HG03139 (cell line): Measurements from ENCODE around the gene GPR176.

Experiments used
- ATAC-seq: cut with Tn5 transposase; IDR thresholded peaks from one replicate; pipeline ENCODE4 v1.9.1; 2021; ENCODE audit not compliant: unreplicated experiment

Gene GPR176

DNA sequence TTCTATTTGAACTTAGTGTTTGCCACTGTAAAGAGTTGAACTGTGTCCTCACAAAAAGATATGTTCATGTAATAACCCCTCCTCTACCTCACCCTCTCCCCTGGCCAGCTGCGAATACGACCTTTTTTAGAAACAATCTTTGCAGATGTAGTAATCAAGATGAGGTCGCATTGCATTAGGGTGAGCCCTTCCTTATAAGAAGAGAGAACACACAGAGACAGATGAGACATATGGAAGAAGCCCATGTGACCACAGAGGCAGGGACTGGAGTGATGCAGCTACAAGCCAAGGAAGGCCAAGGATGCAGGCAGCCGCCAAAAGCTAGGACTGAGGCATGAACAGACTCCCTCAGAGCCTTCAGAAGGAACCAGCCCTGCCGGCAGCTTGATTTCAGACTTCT, 27.6 kb downstream of the GPR176 start:
- no peak for ATAC-seq

DNA sequence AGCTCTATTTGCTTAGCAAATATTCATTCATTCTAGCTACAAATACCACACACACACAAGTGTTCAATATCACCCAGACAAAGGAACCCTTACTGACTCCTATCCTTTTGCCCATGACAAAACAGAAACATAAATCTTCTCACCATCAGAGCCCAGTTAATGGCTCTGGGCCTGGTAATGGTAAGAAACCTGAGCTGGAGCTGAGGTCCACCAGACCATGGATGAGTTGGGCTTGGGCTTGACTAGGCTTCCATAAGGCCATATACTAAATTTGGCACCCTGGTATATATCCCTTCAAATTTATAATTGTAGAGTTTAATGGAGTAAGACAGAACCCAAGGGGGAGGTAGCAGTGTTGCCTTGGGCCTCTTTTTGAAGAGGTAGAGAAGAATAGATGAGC, 29.4 kb downstream of the GPR176 start:
- no peak for ATAC-seq

DNA sequence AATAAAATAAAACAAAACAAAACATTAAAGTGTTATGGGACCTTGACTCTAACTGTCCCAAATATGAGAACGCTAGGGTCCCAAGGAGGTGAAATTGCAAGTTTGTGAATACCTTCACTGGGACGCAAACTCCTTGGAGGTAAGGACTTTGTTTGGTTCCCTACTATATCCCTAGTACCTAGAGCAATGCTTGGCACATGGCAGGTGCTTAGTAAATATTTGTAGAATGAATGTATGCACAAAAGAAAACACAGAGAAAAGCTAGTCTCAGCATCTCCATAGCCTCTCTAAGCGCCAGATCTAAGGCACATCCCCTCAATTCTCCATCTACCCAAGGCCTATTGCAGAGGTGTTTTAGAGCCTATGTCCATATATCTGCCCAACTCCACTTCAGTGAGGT, 30.5 kb downstream of the GPR176 start:
- ATAC-seq, result no peak

DNA sequence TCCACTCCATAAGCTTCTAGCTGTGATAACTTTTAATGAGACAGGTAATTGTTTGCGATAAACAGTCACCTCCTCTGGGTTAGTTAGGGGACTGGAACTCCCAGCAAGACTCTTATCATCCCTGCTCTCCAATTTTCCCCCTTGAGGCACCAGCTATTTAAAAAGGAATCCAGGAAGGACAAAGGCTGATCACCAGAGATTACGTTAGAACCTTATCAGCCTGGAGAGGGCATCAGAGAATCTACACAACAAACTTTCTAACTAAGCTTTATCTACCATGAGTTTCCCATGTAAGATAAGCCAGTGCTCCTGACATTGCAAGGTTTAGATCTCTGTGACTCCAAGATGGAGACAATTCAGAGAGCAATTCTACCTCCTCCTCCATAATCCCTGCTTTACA, 31.3 kb downstream of the GPR176 start:
- no peak for ATAC-seq

DNA sequence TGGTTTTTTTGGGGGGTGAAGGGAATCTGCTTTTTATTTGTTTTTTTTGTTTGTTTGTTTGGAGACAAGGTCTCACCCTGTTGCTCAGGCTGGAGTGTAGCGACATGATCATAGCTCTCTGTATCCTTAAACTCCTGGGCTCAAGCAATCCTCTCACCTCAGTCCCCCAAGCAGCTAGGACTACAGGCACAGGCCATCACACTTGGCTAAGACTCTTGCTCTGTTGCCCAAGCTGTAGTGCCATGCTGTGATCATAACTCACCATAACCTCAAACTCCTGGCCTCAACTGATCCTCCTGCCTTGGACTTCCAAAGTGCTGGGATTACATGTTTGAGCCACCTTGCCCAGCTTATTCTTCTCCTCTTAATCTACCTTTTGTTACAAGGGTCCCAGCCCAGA, 31.8 kb downstream of the GPR176 start:
- no peak for ATAC-seq

DNA sequence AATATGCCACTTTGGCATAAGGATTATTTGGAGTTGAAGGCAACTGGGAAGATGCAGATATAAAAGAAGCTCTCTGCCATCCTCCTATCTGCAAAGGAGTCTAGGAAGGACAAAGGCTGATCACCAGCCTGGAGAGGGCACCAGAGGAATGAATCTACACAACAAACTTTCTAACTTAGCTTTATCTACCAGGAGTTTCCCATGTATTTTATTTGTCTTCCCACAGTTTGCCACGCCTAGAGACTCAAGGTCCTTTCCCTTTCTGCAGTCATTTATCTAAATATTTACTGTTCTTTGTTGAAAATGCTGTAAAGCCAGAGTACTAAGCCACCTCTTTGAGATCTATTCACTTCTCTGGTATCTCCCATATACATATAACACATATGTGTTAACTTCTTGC, 32.2 kb downstream of the GPR176 start:
- no peak for ATAC-seq

DNA sequence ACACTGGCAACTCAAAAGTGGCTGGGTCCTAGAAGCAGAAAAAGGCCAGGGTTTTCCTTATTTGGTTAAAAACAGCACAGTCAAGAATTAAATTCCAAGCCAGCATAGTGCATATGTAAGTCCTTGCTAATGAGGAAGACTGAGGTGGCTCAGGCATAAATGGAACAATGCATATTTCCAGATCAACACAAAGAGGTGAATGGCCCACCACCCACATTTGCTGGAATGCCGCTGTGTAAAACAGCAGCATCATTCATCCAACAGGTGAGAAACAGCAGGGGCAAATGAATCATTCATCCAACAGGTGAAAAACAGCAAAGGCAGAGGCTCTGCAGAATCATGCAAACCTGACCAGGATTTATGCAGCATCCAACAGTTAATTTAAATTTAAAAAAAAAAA, 32.9 kb downstream of the GPR176 start:
- no peak for ATAC-seq

DNA sequence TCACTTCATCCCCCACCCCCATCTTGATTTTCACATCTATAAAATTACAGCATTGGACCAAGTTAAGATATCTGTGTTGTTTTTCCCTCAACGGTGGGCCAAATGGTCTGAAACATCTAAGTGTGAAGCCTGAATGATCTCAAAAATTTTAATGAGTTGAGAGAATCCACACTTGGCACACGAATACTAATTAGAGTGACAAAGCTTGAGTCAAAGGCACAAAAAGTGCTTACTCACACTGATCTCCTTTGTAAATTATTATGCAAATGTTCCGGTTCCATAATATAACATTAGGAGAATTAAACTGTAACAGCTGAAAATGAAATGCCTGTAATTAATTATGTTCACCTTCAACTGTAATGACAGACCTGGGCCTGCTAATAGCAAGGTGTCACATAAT, 33.6 kb downstream of the GPR176 start:
- no peak for ATAC-seq

DNA sequence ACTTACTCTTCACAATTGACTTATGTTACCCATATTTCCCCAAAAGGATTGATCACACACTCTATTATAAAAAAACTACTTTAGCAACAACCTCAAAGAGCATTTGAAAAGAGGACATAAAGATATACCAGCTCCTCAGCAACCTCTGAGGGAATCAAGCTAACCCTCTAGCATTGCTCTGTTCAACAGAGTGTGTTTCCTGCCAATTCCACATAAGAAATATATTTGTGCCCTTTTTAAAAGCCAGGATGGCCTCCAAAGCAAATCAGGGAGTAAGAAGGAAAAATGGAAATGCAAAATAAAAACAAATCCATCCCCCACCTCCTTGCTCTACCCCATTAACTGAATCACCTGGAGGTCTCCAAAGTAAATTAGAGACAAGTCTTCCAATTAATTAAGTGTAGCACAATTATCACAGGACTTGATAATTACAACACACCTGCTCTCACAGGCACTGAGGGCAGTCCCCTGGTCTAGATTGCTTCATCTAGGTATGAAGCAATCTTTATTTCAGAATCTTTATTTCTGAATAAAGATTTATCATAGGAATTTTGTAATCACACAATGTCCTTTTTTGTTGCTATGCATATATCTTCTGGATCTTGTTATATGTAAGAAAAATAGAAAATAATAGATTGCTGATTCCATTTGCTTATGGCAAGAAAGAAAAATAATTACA, 34.8 kb downstream of the GPR176 start:
- no peak for ATAC-seq

DNA sequence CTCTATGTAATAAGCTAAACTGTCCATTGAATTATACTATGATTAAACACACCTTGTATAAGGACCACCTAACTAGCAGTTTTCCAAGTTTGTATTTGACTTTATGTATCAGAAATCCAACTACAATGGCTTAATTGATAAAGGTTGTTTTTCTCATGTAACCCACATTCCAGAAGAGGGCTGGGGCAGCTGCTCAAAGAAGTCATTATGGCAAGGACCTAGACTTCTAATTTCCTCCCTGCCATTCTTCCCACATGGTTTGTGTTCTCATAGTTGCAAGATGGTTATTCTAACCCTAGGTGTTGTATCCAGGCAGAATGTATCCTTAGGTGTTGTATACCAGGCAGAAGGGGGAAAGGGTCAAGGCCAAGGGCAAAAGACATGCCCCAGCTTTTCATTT, 35.7 kb downstream of the GPR176 start:
- no peak for ATAC-seq

DNA sequence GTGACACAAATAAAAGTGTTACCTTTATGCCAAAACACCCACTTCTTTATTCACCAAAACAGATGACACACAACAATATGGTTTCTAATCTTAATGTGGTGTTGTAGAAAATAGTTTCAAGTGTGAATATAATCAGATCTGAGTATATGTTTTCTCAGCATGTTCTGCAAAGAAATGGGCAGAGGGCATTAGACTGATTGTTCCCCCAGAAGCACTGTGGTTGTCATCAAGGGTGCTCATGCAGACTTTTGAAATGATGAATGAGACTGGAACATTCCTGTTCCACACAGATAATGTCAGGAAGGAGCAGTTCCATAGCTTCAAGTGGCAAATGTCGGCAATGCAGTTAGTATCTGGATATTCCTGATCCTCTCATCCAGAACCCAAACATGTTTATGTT, 37.5 kb downstream of the GPR176 start:
- ATAC-seq, result no peak

DNA sequence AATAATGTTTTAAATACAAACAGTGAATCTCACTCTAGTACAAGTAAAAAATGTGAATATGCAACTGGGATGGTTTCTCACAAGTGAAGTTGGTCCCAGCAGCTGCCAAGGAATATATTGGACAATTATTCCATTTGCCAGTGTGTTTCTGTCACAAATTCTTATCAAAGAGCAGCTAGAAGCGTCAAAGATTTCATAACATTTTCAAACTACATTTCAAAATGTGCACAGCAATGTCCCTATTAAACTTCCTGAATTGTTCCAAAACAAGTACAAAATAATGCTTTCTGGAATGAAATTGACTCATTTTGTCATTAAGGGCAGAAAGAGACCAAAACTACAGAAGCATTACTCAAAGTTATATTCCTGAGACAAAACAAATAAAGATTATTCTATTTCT, 38.3 kb downstream of the GPR176 start:
- ATAC-seq, result no peak

DNA sequence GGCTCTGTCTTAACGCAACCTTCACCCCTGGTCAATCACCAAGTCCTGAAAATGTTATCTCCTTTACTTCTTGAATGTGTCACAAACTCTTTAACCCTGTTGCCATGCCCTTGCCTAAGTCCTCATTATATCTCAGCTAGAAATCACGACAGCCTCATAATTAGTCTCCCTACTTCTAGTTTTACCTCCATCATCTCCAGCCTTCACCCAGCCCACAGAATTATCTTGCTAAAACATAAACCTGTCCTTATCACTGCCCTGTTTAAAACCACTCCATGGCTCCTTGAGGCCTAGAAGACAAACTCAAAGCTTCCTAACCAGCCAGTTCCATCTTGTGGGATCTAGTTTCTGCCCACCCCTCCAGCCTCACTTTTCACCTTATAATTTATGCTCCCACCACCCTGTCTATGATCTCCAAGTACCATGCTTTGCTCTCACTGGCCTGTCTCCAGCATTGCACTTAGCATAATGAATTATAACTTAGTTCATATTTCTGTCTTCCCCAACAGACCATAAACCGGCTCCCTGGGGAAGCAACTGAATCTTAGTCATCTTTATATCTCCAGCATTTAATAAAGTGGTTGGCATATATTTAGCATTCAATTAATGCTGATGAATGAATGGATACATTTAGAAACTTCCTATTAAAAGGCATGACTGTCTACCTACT, 39.2 kb downstream of the GPR176 start:
- no peak for ATAC-seq

DNA sequence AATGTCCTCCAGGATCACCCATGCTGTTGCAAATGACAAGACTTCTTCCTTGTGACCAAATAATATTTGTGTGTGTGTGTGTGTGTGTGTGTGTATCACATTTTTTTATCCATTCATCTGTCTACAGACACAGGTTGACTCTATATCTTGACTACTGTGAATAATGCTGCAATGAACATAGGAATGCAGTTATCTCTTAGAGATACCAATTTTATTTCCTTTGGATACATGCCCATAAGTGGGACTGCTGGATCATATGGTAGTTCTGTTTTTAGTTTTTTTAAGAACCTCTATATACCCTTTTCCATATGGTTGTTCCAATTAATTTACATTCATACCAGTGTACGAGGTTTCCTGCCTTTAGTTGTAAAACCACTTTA, 41.7 kb downstream of the GPR176 start:
- no peak for ATAC-seq

DNA sequence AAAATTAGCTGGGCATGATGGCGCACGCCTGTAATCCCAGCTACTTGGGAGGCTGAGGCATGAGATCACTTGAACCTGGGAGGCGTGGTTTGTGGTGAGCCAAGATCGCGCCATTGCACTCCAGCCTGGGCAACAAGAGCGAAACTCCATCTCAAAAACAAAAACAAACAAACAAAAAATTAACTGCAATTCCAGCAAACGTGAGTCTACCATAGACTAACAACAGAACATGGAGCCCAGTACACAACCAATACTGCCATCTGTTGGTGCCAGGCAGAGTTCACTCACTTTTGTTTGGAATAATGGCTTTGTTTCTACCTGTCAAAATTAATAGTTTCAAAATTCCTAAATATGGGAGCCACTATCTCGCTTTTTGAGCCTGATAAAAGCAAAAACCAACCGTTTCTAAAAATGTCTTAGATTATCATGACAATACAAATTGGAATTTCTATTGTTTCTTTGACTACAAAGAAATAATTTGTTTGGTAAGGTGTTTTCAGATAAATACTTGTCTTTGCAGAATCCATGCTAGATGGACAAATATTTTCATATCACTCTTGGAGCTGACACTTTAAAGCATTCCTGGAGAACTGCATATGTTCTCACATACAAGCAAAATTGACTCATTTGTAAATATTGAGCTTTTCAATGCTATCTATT, 45.0 kb downstream of the GPR176 start:
- ATAC-seq, result no peak

DNA sequence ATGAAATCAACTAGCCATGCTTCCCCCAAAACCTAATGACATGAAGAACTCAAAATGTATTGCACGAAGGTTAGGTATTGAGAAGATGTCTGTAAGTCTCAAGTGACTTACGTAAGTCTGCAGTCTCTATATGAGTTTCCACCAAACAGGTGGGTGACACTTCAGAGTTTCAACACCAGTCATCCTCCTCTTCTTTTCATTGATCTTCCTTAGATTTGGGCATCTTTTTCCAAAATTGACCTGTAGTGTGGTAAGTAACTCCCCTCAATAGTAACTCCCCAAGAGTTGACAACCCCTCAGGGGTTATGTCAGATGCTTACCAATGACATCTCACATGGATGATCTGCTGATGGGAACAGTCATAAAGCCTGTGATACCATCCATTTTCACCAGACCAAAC, 46.1 kb downstream of the GPR176 start:
- ATAC-seq, result no peak

DNA sequence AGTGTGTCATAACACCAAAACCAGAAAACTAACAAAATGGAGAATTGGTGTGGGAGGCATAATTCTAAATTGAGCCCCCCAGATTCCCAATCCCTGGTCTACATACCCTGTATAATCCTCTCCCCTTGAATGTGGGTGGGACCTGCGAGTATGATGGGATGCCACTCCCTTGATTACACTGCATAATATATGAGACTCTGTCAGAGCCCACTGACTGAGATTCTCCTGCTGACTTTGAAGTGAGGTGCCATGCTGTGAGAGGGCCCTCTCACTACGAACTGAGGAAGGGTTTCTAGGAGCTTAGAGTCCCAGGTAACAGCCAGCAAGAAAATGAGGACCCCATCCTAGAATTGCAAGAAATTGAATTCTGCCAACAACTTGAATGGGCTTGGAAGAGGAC, 49.5 kb downstream of the GPR176 start:
- ATAC-seq, result no peak

DNA sequence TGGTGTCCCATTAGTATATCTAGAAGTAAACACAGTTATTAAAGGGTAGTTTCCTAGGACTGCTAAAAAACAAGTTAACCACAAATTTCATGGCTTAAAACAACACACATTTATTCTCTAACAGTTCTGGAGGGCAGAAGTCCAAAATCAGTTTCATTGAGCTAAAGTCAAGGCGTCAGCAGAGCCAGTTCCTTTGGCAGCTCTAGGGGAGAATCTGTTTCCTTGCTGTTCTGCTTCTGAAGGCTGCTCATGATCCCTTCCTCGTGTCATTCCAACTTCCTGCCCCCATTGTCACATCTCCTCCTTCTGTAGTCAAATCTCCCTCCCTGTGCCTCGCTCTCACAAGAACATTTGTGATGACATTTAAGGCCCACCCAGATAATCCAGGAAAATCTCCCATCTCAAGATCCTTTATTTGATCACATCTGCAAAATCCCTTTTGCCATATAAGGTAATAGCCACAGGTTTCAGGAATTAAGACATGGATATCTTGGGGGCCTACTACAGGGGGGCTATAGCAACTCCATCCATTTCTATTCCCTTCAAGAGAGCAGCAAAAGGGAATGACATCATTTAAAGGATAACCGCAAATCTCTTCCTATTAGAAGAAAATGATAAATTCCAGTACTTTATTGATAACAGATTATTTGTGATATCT, 50.1 kb downstream of the GPR176 start:
- ATAC-seq, result no peak

DNA sequence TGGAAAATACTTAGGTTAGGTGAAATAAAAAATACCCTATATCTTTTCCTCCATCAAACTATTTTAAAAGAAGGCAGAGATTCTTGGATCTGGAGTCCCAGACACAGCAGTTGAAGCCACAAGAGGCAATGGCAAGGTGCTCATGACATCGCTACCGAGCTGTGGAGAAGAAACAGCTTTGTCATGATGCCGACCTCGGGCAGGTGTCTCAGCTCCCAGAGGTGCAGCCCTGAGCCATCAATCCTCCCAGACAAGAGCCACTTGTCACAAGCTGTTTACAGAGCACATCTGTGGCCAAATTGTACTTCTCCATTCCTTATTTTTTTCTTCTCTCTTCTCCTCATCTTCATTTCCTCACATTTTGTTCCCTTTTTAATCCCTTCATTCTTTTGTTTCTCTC, 50.8 kb downstream of the GPR176 start:
- no peak for ATAC-seq

DNA sequence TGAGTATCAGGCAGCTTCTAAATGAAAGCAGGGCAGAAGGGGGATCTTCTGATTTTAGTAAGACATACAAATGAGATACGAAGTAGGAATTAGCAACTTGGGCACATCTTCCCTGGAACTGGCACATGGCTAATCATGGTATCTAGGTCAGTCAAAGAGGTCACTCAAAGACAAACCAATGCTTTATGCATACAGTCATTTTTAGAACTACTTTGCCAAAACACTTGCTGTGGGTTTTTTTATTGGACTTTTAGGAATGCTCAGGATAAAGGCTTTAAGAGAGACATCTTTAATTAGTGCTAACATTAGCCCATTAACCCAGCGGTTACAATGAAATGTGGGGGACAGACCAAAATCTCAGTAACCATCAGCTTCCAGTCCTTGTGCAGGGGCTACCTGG, 51.7 kb downstream of the GPR176 start:
- no peak for ATAC-seq

DNA sequence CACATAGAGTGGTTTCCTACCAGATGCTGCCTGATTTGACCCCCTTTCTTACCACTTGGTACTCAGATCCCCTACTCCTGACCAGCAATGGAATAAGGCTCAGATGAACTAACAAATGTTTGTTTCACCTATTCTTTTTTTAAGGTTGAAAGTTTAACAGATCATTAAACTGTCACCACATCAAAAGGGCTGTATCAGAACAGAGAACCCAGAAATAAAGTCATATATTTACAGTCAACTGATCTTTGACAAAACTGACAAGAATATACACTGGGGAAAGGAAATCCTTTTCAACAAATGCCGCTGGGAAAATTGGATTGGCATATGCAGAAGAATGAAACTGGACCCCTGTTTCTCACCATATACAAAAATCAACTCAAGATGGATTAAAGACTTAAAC, 56.0 kb downstream of the GPR176 start:
- ATAC-seq, result no peak

DNA sequence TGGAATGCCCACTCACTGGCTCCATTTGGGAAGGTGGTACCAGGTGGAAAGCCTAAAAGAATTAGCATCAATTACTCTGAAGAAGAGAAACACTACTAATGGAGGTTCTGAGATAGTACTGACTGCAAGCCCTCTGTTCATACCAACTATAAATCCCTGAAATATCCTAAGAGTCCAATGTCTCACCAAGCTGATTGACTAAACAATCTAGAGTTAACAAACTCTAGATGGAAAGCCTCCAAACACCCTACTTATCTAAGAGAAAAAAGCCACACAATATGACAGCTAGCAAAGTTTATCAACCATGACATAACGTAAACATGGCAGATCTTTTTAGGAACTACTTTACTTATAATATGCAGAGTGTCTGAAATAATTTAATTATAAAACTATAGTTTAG, 59.2 kb downstream of the GPR176 start:
- no peak for ATAC-seq
